Coronary artery (tissue), 2 donors: ENCODE measurements around the gene CALHM2.

Source experiments
- DNase-seq: peaks from one replicate; pipeline ENCODE4 v3.0.0-alpha.2; 2017; ENCODE audit warnings: low spot score
- H3K27ac ChIP-seq, 2 donors: fragments of 200-600 bp; sonication (generic); one replicate each; pipeline ENCODE4 v1.5.1; 2016 to 2019
- H3K4me3 ChIP-seq: fragments of 200-600 bp; sonication (generic); 2 replicates; pipeline ENCODE4 v1.5.1; 2016; ENCODE audit warnings: mild to moderate bottlenecking, moderate library complexity
- CTCF ChIP-seq: fragments of 200-600 bp; sonication (generic); IDR thresholded peaks from one replicate; pipeline ENCODE4 v1.5.1; 2019; ENCODE audit warnings: antibody characterized with exemption

Gene CALHM2

GRCh38 chr10:103495321-103495720, 43.2 kb upstream of the CALHM2 start:
- no peak overlapping the region for H3K4me3 ChIP-seq
- DNase-seq = no peak
- no peak for TF ChIP-seq CTCF
- no peak overlapping the region for H3K27ac ChIP-seq

- no peak for TF ChIP-seq CTCF
- H3K27ac ChIP-seq = no peak overlapping the region
- peak overlapping the region; percentile 74 for H3K4me3 ChIP-seq
- DNase-seq = no peak
Observed at GRCh38 chr10:103493916-103494877, 42.0 kb upstream of the CALHM2 start.

- DNase-seq = no peak
- Histone ChIP-seq H3K27ac (no peak within 1 kb of the TSS), H3K4me3 (peak within 1 kb of the TSS; percentile 74)
- TF ChIP-seq CTCF = no peak
Observed at GRCh38 chr10:103493362-103493915, 41.3 kb upstream of the CALHM2 start, which contains the start of gene NEURL1. NEURL1 (plus strand) TSS chr10:103493705; CDS start chr10:103494388, 683 bp downstream.

GRCh38 chr10:103492655-103493261, 40.6 kb upstream of the CALHM2 start:
- Histone ChIP-seq H3K27ac (no peak overlapping the region), H3K4me3 (peak overlapping the region; percentile 74)
- no peak for DNase-seq
- TF ChIP-seq CTCF = no peak

GRCh38 chr10:103491729-103492364, 39.7 kb upstream of the CALHM2 start:
- H3K4me3 ChIP-seq = no peak overlapping the region
- DNase-seq = no peak
- no peak overlapping the region for H3K27ac ChIP-seq
- no peak for TF ChIP-seq CTCF

GRCh38 chr10:103490986-103491314, 38.8 kb upstream of the CALHM2 start:
- TF ChIP-seq CTCF = no peak
- no peak for DNase-seq
- Histone ChIP-seq H3K4me3 (no peak overlapping the region), H3K27ac (no peak overlapping the region)
